Brain microvascular endothelial cell (primary cell): ENCODE measurements around the gene IFNL1.

Source experiments
- DNase-seq: peaks from one replicate; pipeline ENCODE4 v3.0.0-alpha.2; 2020
- H3K27ac ChIP-seq: fragments of 250-450 bp; sonication (Bioruptor Pico); 2 replicates; pipeline ENCODE4 v1.5.1; 2020; ENCODE audit warnings: mild to moderate bottlenecking, moderate library complexity
- H3K27me3 ChIP-seq: fragments of 250-450 bp; sonication (Bioruptor Pico); replicated peaks from 2 replicates; pipeline ENCODE4 v1.5.1; 2020; ENCODE audit warnings: mild to moderate bottlenecking
- H3K36me3 ChIP-seq: fragments of 250-450 bp; sonication (Bioruptor Pico); replicated peaks from 2 replicates; pipeline ENCODE4 v1.5.1; 2020; ENCODE audit warnings: mild to moderate bottlenecking
- H3K4me3 ChIP-seq: 2 replicates; pipeline ENCODE4 v1.5.1; 2011; ENCODE audit warnings: low read depth, mild to moderate bottlenecking, control low read depth, low read length, moderate library complexity
- in situ Hi-C: cut with HindIII; loops from 2 replicates; pipeline ENCODE4 v1.10.0; 2017; ENCODE audit warnings: low sequenced_read_pairs, low pct_ligation_motif_present
- TF ChIP-seq, protein P1 (sequence below): IDR thresholded peaks from 2 replicates; pipeline ENCODE4 v1.5.1; 2011; ENCODE audit warnings: low read depth, mild to moderate bottlenecking, moderate library complexity, low read length, control low read depth, inconsistent platforms; ENCODE audit errors: missing control alignments

Gene IFNL1

DNA sequence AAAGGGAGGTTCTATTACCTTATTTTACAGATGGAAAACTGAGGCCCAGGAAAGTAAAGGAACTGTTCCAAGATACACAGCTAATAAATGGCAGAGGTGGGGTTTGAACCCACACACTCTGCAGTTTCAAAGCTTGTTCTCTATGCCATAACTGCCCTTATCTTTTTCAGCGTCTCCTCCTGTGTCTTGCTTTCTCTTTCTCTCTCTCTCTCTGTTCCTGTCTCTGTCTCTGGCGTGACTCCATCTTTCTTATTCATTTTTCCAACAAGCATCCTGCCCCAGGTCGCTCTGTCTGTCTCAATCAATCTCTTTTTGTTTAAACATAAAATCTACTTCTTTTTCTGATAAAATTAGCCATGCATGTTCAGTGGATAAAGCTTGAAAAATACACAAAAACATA, 44.4 kb upstream of the IFNL1 start:
- in situ Hi-C loops: no loop called here
- peaks cover 45% of the 10 kb centered on the region for H3K27me3 ChIP-seq
- DNase-seq: no peak
- no peaks in the 10 kb centered on the region for H3K36me3 ChIP-seq
- TF ChIP-seq, protein P1, sequence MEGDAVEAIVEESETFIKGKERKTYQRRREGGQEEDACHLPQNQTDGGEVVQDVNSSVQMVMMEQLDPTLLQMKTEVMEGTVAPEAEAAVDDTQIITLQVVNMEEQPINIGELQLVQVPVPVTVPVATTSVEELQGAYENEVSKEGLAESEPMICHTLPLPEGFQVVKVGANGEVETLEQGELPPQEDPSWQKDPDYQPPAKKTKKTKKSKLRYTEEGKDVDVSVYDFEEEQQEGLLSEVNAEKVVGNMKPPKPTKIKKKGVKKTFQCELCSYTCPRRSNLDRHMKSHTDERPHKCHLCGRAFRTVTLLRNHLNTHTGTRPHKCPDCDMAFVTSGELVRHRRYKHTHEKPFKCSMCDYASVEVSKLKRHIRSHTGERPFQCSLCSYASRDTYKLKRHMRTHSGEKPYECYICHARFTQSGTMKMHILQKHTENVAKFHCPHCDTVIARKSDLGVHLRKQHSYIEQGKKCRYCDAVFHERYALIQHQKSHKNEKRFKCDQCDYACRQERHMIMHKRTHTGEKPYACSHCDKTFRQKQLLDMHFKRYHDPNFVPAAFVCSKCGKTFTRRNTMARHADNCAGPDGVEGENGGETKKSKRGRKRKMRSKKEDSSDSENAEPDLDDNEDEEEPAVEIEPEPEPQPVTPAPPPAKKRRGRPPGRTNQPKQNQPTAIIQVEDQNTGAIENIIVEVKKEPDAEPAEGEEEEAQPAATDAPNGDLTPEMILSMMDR: no peak
- H3K4me3 ChIP-seq: no peak overlapping the region
- no peak overlapping the region for H3K27ac ChIP-seq

DNA sequence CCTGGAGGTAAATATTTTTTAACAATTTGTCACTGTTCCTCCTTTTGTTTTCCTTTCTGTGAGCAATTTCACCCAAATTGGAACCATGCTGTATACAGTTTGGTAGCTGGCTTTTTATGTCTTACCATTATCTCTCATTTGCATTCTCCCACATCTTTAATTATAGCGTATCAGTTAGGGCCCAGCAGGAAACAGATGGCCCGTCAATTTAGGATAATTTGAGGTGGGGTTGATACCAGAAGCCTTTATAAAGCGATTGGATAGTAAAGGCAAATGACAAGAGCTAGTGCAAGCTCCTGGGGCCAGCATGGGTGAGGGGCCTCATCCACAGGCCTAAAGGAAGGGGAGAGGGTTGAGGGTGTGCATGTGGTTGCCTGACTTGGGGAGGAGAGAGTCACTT, 43.7 kb upstream of the IFNL1 start:
- H3K27me3 ChIP-seq: peaks cover 39% of the 10 kb centered on the region
- H3K27ac ChIP-seq: no peak overlapping the region
- DNase-seq: no peak
- TF ChIP-seq, protein P1: no peak
- no peak overlapping the region for H3K4me3 ChIP-seq
- in situ Hi-C loops: no loop called here
- H3K36me3 ChIP-seq: no peaks in the 10 kb centered on the region

DNA sequence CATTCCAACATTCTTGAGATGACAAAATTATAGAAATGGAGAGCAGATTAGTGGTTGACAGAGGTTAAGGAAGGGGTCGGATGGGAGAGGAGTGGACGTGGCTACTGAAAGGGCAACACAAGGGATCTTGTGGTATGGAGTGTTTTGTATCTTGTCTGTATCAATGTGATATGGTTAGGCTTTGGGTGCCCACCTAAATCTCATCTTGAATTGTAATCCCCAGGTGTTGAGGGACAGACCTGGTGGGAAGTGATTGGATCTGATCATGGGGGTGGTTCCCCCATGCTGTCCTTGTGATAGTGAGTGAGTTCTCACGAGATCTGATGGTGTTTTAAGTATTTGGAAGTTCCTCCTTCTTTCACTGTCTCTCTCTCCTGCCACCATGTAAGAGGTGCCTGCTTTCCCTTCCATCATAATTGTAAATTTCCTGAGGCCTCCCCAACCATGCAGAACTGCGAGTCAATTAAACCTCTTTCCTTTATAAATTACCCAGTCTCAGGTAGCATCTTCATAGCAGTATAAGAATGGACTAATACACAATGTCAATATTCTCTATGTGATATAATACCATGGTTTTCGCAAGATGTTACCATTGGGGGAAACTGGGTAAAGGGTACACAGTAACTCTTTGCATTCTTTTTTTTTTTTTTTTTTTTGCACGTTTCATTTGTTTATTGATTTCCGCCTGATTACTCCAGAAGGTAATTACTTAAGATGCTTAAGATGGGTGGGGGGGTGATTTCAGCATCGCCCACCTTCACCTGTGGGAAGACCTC, 42.6 kb upstream of the IFNL1 start:
- Histone ChIP-seq H3K36me3 (no peaks in the 10 kb centered on the region), H3K27ac (no peak overlapping the region), H3K4me3 (no peak overlapping the region), H3K27me3 (peaks cover 28% of the 10 kb centered on the region)
- in situ Hi-C loops: no loop called here
- DNase-seq: no peak
- TF ChIP-seq, protein P1: no peak

GRCh38 chr19:39254531-39255345, 41.5 kb upstream of the IFNL1 start:
- in situ Hi-C loops: no loop called here
- H3K27me3 ChIP-seq: peaks cover 16% of the 10 kb centered on the region
- TF ChIP-seq, protein P1: no peak
- H3K36me3 ChIP-seq: no peaks in the 10 kb centered on the region
- no peak overlapping the region for H3K4me3 ChIP-seq
- H3K27ac ChIP-seq: no peak overlapping the region
- no peak for DNase-seq

DNA sequence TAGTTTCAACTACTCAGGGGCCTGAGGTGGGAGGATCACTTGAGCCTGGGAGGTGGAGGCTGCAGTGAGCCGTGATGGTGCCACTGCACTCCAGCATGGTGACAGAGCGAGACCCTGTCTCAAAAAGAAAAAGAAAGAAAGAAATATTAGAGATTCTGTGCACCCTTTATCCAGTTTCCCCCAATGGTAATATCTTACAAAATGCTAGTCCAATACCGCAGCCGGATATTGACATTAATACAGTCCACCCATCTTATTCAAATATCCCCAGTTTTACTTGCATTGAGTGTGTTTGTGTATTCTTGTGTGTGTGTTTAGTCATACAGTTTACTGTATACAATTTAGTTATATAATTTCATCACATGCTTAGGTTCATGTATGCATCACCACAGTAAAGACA, 39.0 kb upstream of the IFNL1 start:
- H3K27ac ChIP-seq: no peak overlapping the region
- H3K27me3 ChIP-seq: peaks cover 15% of the 10 kb centered on the region
- in situ Hi-C loops: no loop called here
- TF ChIP-seq, protein P1: no peak
- H3K36me3 ChIP-seq: no peaks in the 10 kb centered on the region
- no peak overlapping the region for H3K4me3 ChIP-seq
- DNase-seq: no peak
